ENCODE results near the gene WDR13. TPM values are rescaled to one million over a fixed set of nuclear protein-coding genes. Genes with fewer than 3 reads are reported as not detected.
A peak's percentile ranks its signal among the peaks of the same experiment; 100 is the strongest.

The WDR13 gene
- total RNA-seq, 2 experiments from 2014 or later: 37.8 to 44.5 TPM

GRCh38 chrX:48578661-48579128 is 18.6 kb upstream of the WDR13 start:
- POLR2A ChIA-PET: no interaction called here
- Mint-ChIP-seq H3K36me3 (ENCODE audit: low read depth) (peaks cover 48% of the 10 kb centered on the region), H3K27ac (no peak overlapping the region), H3K4me3 (no peak overlapping the region), H3K4me1 (peaks cover 32% of the 10 kb centered on the region), H3K27me3 (no peaks in the 10 kb centered on the region), H3K9me3 (no peaks in the 10 kb centered on the region)
- CTCF ChIA-PET: no interaction called here
- no peak for DNase-seq

DNA sequence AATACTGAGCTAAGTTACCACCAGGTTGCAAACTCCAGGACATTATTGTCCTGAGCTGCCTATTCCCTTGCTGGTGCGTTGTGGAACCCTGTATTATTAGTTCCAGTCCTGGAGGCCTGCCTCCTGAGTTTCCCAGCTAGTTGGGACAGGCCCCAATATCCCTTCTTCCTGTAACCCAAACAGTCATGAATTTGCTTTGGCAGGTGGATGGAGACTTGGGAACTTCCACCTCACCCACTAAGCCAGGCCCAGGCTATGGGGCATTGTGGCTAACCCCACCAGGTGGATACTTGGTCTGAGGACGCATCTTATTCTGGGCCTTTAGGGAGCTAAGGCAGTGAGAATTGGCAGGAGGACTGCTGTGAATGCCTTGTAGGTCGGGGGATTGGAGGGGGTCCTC is 18.0 kb upstream of the WDR13 start:
- Mint-ChIP-seq H3K4me3 (no peak overlapping the region), H3K4me1 (peaks cover 27% of the 10 kb centered on the region), H3K27me3 (no peaks in the 10 kb centered on the region), H3K9me3 (no peaks in the 10 kb centered on the region), H3K27ac (no peak overlapping the region), H3K36me3 (ENCODE audit: low read depth) (peaks cover 44% of the 10 kb centered on the region)
- ChIA-PET POLR2A (no interaction called here), CTCF (no interaction called here)
- DNase-seq: no peak

GRCh38 chrX:48580662-48581061 is 16.6 kb upstream of the WDR13 start:
- H3K4me3 Mint-ChIP-seq: no peak overlapping the region
- DNase-seq: no peak
- ChIA-PET CTCF (interaction anchor here (0.6 kb wide), 1 partner anchor 15 kb away, joined by 3 read pairs; no protein-coding TSS in a partner anchor), POLR2A (no interaction called here)
- peaks cover 21% of the 10 kb centered on the region for H3K4me1 Mint-ChIP-seq
- H3K27ac Mint-ChIP-seq: no peak overlapping the region
- peaks cover 34% of the 10 kb centered on the region for H3K36me3 Mint-ChIP-seq (ENCODE audit: low read depth)
- no peaks in the 10 kb centered on the region for H3K9me3 Mint-ChIP-seq
- no peaks in the 10 kb centered on the region for H3K27me3 Mint-ChIP-seq

DNA sequence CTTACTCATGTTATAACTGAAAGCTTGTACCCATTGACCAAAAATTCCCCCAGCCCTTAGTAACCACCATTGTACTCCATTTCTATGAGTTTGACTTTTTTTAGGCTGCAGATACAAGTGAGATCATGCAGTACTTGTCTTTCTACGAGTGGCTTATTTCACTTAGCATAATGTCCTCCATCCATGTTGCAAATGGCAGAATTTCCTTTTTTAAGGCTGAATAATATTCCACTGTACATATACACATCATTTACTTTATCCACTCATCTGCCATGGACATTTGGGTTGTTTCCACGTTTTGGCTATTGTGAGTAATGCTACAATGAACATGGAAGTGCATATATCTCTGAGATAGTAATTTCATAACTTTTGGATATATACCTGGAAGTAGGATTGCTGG is 12.6 kb upstream of the WDR13 start:
- H3K4me1 Mint-ChIP-seq: peaks cover 4% of the 10 kb centered on the region
- H3K27me3 Mint-ChIP-seq: no peaks in the 10 kb centered on the region
- peaks cover 3% of the 10 kb centered on the region for H3K36me3 Mint-ChIP-seq (ENCODE audit: low read depth)
- H3K27ac Mint-ChIP-seq: no peak overlapping the region
- no peak for DNase-seq
- H3K4me3 Mint-ChIP-seq: no peak overlapping the region
- CTCF ChIA-PET: no interaction called here
- H3K9me3 Mint-ChIP-seq: no peaks in the 10 kb centered on the region
- POLR2A ChIA-PET: no interaction called here

DNA sequence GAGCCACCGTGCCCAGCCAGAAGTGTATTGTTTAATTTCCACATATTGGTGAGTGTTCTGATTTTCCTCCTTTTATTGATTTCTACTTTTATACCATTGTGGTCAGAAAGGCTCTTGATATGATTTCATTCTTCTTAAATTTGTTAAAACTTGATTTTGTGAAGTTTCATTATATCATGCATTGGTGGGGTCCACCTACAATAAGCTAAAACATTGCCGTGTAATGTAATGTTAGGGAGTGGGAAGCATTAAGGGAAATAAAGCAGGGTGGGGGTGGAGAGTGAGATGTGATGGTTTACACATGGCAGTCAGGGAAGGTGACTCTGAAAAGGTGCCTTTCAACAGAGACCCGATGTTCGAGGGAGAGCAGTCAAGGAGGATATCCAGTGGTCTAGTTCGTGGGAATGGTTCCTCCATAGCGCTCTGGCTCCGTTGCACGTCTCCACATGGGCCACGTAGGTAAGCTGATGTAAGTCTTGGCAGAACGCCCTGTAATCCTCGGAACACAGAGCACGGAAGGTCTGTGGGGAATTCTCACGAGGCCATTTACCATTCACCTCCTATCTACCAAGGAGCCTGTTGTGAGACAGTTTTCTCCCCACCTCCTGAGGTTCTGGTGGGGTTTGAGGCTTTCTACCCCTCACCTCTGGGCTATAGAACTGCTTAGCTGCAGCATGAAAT is 7.7 kb upstream of the WDR13 start:
- no peaks in the 10 kb centered on the region for H3K9me3 Mint-ChIP-seq
- H3K4me1 Mint-ChIP-seq: peaks cover 4% of the 10 kb centered on the region
- H3K4me3 Mint-ChIP-seq: no peak overlapping the region
- no peak overlapping the region for H3K27ac Mint-ChIP-seq
- H3K36me3 Mint-ChIP-seq (ENCODE audit: low read depth): no peaks in the 10 kb centered on the region
- ChIA-PET POLR2A (no interaction called here), CTCF (no interaction called here)
- no peaks in the 10 kb centered on the region for H3K27me3 Mint-ChIP-seq
- DNase-seq: no peak

- no peaks in the 10 kb centered on the region for H3K9me3 Mint-ChIP-seq
- ChIA-PET CTCF (no interaction called here), POLR2A (no interaction called here)
- H3K36me3 Mint-ChIP-seq (ENCODE audit: low read depth): no peaks in the 10 kb centered on the region
- no peak for DNase-seq
- peak overlapping the region; percentile 54 for H3K27ac Mint-ChIP-seq
- peaks cover 4% of the 10 kb centered on the region for H3K4me1 Mint-ChIP-seq
- no peaks in the 10 kb centered on the region for H3K27me3 Mint-ChIP-seq
- H3K4me3 Mint-ChIP-seq: no peak overlapping the region
These were observed 6.8 kb upstream of the WDR13 start for GRCh38 chrX:48590203-48591103.

- Mint-ChIP-seq H3K4me1 (peaks cover 4% of the 10 kb centered on the region), H3K9me3 (no peaks in the 10 kb centered on the region), H3K36me3 (ENCODE audit: low read depth) (no peaks in the 10 kb centered on the region), H3K27me3 (no peaks in the 10 kb centered on the region), H3K4me3 (no peak overlapping the region), H3K27ac (no peak overlapping the region)
- CTCF ChIA-PET: no interaction called here
- POLR2A ChIA-PET: no interaction called here
- no peak for DNase-seq
These were observed 6.0 kb upstream of the WDR13 start for GRCh38 chrX:48591255-48591791.

DNA sequence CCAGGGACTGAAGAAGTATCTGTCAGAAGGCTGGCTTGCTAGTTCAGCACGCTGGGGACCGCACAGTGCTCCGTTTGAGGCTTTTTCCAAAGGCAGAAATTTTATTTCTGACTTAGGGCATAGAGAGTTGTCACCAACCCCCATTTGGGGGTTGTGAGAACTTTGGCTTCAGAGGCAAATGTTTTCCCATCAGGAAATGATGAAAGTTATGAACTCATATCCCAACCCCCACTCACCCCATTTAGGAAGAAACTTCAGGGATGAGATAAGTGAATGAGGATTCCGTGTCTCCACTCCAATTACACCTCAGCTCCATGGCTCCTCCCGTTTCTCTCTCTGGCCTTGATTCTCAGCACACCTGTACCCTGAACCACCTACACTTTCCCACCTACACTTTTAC is 4.3 kb upstream of the WDR13 start:
- Mint-ChIP-seq H3K27ac (no peak overlapping the region), H3K4me3 (no peak overlapping the region), H3K9me3 (no peaks in the 10 kb centered on the region), H3K4me1 (peaks cover 8% of the 10 kb centered on the region), H3K27me3 (no peaks in the 10 kb centered on the region), H3K36me3 (ENCODE audit: low read depth) (peaks cover under 1% of the 10 kb centered on the region)
- POLR2A ChIA-PET: no interaction called here
- CTCF ChIA-PET: interaction anchor here (1.0 kb wide), 1 partner anchor 16 kb away, joined by 3 read pairs; no protein-coding TSS in a partner anchor
- DNase-seq: no peak

GRCh38 chrX:48595929-48596328 is 1.4 kb upstream of the WDR13 start:
- Mint-ChIP-seq H3K36me3 (ENCODE audit: low read depth) (peaks cover 6% of the 10 kb centered on the region), H3K27me3 (no peaks in the 10 kb centered on the region), H3K4me1 (peaks cover 14% of the 10 kb centered on the region), H3K9me3 (no peaks in the 10 kb centered on the region), H3K4me3 (no peak overlapping the region), H3K27ac (no peak overlapping the region)
- ChIA-PET POLR2A (no interaction called here), CTCF (interaction anchor here (0.6 to 1.1 kb wide), 3 partner anchors 15 to 1241 kb away, joined by 3 to 4 read pairs (median 3); no protein-coding TSS in a partner anchor)
- no peak for DNase-seq

DNA sequence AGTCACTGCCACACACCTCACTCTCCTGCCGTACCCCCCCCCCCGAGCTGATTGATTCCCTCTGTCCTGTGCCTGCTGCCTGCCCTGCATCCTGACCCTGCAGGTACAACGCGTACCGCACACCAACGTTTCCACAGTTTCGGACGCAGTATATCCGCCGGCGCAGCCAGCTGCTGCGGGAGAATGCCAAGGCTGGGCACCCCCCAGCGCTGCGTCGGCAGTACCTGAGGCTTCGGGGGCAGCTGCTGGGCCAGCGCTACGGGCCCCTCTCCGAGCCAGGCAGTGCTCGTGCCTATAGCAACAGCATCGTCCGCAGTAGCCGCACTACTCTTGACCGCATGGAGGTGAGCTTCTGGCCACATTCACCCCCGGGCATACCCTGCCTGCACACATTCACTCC is 1.3 kb downstream of the WDR13 start:
- H3K4me1 Mint-ChIP-seq: peaks cover 12% of the 10 kb centered on the region
- no peak for DNase-seq
- no peak overlapping the region for H3K27ac Mint-ChIP-seq
- ChIA-PET CTCF (interaction anchor here (0.5 to 0.9 kb wide), 3 partner anchors 18 to 506 kb away, joined by 3 to 5 read pairs (median 5); no protein-coding TSS in a partner anchor), POLR2A (no interaction called here)
- no peaks in the 10 kb centered on the region for H3K9me3 Mint-ChIP-seq
- H3K4me3 Mint-ChIP-seq: peak overlapping the region; percentile 95
- no peaks in the 10 kb centered on the region for H3K27me3 Mint-ChIP-seq
- H3K36me3 Mint-ChIP-seq (ENCODE audit: low read depth): peaks cover 8% of the 10 kb centered on the region

DNA sequence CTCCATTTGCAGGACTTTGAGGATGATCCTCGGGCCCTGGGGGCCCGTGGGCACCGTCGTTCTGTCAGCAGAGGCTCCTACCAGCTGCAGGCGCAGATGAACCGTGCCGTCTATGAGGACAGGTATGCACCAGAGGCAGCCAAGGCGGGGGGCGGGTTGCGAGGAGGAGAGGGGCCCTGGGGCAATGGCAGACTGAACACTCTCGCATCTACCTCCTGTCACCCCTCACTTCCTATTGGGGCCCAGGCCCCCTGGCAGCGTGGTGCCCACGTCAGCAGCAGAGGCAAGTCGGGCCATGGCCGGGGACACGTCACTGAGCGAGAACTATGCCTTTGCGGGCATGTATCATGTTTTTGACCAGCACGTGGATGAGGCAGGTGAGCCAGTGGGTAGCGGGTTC is 2.0 kb downstream of the WDR13 start:
- H3K36me3 Mint-ChIP-seq (ENCODE audit: low read depth): peaks cover 9% of the 10 kb centered on the region
- no peaks in the 10 kb centered on the region for H3K27me3 Mint-ChIP-seq
- no peaks in the 10 kb centered on the region for H3K9me3 Mint-ChIP-seq
- peaks cover 12% of the 10 kb centered on the region for H3K4me1 Mint-ChIP-seq
- POLR2A ChIA-PET: no interaction called here
- no peak for DNase-seq
- no peak overlapping the region for H3K27ac Mint-ChIP-seq
- no peak overlapping the region for H3K4me3 Mint-ChIP-seq
- CTCF ChIA-PET: no interaction called here

GRCh38 chrX:48600226-48600625 is 2.9 kb downstream of the WDR13 start:
- POLR2A ChIA-PET: no interaction called here
- peaks cover 10% of the 10 kb centered on the region for H3K36me3 Mint-ChIP-seq (ENCODE audit: low read depth)
- H3K4me3 Mint-ChIP-seq: no peak overlapping the region
- DNase-seq: no peak
- no peaks in the 10 kb centered on the region for H3K27me3 Mint-ChIP-seq
- no peak overlapping the region for H3K27ac Mint-ChIP-seq
- CTCF ChIA-PET: no interaction called here
- H3K4me1 Mint-ChIP-seq: peaks cover 12% of the 10 kb centered on the region
- H3K9me3 Mint-ChIP-seq: no peaks in the 10 kb centered on the region

DNA sequence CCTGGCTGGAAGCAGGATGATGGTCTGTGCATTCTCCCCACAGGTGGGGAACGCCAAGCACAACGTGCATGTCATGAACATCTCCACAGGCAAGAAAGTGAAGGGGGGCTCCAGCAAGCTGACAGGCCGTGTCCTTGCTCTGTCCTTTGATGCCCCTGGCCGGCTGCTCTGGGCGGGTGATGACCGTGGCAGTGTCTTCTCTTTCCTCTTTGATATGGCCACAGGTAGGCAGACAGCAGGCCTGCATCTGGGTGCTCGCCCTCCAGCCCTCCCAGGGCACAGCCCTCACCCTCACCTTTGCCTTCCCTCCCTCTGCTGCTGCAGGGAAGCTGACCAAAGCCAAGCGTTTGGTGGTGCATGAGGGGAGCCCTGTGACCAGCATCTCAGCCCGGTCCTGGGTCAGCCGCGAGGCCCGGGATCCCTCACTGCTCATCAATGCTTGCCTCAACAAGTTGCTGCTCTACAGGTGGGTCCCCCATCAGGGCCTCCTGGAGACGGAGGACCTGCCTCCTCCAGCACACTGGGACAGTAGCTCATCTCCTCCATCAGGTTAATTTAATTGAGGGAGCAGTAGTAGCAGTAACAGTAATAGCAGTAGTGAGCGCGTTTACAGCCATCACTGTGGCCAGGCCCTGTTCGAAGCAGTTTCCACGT is 4.6 kb downstream of the WDR13 start:
- Mint-ChIP-seq H3K27ac (peak overlapping the region; percentile 71), H3K36me3 (ENCODE audit: low read depth) (peaks cover 10% of the 10 kb centered on the region), H3K4me1 (peaks cover 12% of the 10 kb centered on the region), H3K9me3 (no peaks in the 10 kb centered on the region), H3K27me3 (no peaks in the 10 kb centered on the region), H3K4me3 (no peak overlapping the region)
- POLR2A ChIA-PET: no interaction called here
- DNase-seq: no peak
- CTCF ChIA-PET: no interaction called here

Measured in activated CD4-positive, alpha-beta T cell treated with anti-CD3 and anti-CD28 coated beads, Interleukin-2, amount 10 ng/mL, durations not matched to agents 7 days and 5 days (primary cell).